Naive thymus-derived CD8-positive, alpha-beta T cell (primary cell): Measurements from ENCODE around the gene CHRM1. TPM values are rescaled to one million over a fixed set of nuclear protein-coding genes. Genes with fewer than 3 reads are reported as not detected.
A peak's percentile ranks its signal among the peaks of the same experiment; 100 is the strongest.

Experiments used
- ATAC-seq, 2 donors: fragments of 150-1000 bp; cut with Tn5 transposase in 1 of 2; sonication (Bioruptor Pico), chemical (Tn5 transposase) in 1 of 2; 1 replicate in 1 of 2; 2 replicates in 1 of 2; pipeline ENCODE4 v1.10.0; 2021; ENCODE audit warnings: mild to moderate bottlenecking in 2 of 2, moderate library complexity in 2 of 2
- POLR2A ChIA-PET: fragments of 350-600 bp; sonication (Branson Sonifier 250); formaldehyde crosslinking; loops from one replicate; lab custom pipeline; 2021; ENCODE audit warnings: antibody characterized with exemption; lab: Charles Lee
- DNase-seq, 10 donors: peaks; one replicate each; pipeline versions ENCODE4 v3.0.0 to v3.0.0-alpha.2; 2020 to 2022
- H3K27ac Mint-ChIP-seq, 10 donors: one replicate each; pipeline ENCODE4 v1.8.0; 2020 to 2022; ENCODE audit warnings: mild to moderate bottlenecking in 10 of 10, mixed read lengths in 10 of 10, moderate library complexity in 4 of 10, inconsistent platforms in 1 of 10
- H3K27me3 Mint-ChIP-seq, 5 donors: one replicate each; pipeline ENCODE4 v1.8.0; 2021 to 2022; ENCODE audit warnings: mixed read lengths in 5 of 5
- H3K36me3 Mint-ChIP-seq, 3 donors: one replicate each; pipeline ENCODE4 v1.8.0; 2020 to 2022; ENCODE audit warnings: mixed read lengths in 3 of 3, mild to moderate bottlenecking in 2 of 3, inconsistent platforms in 1 of 3
- H3K4me1 Mint-ChIP-seq, 4 donors: one replicate each; pipeline ENCODE4 v1.8.0; 2021 to 2022; ENCODE audit warnings: mixed read lengths in 4 of 4
- H3K4me3 Mint-ChIP-seq, 10 donors: one replicate each; pipeline ENCODE4 v1.8.0; 2020 to 2022; ENCODE audit warnings: mild to moderate bottlenecking in 10 of 10, mixed read lengths in 10 of 10, moderate library complexity in 6 of 10, inconsistent platforms in 1 of 10
- H3K9me3 Mint-ChIP-seq, 9 donors: one replicate each; pipeline ENCODE4 v1.8.0; 2020 to 2022; ENCODE audit warnings: mixed read lengths in 9 of 9, mild to moderate bottlenecking in 3 of 9, inconsistent platforms in 1 of 9, moderate library complexity in 1 of 9
- polyA plus RNA-seq, 3 donors: library from polyadenylated mRNA; unstranded; fragments of 300-500 nt; fragmentation: Illumina TruSeq; gene quantifications; one replicate each; pipeline ENCODE4 v1.2.3, GENCODE V29; 2021
- total RNA-seq, 8 experiments: library from RNA in 2 of 8; stranded (reverse) in 2 of 8; gene quantifications; one replicate each; pipeline ENCODE4 v1.2.3 and lab custom pipeline; 2021 to 2026

Gene CHRM1
- total and polyA plus RNA-seq, 5 experiments from 2014 or later, result not detected

DNA sequence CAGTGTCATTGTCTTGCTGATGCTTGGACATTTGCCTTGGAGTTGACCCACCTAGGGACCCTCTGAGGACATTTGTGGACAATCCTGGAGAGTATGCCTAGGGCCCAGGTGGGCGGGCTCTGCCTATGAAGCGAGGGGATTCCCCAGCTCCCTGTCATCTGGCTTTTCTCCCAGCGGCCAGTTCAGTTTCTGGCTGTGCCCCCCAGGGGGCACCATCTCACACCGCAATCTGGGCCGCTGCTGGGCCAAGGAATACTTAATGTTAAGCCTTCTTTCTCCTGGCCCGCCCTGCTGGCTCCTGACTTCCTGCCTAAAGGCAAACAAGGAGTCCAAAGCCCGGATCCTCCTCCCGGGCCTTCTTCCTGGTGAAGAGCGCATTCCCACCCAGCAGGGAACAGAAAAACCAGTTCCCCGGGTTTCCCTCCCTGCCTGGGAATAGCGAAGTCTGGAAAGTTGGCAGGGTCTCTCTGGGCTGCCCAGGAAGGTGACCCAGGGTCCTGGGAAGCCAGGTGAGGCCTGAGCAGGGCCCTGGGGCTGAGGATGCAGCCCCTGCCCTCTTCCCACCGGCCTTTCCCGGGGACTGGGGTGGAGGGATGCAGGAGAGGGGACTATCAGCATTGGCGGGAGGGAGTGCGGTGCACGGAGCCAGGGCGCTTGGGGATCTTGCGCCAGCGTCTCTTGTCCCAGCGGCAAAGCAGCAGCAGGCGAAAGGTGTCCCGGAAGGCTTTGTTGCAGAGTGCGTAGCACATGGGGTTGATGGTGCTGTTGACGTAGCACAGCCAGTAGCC is 11.9 kb downstream of the CHRM1 start:
- Mint-ChIP-seq H3K9me3 (no peaks in the 10 kb centered on the region), H3K27ac (no peak overlapping the region), H3K27me3 (peaks cover 2 to 24% (median 10%) of the 10 kb centered on the region in 5 donors), H3K36me3 (no peaks in the 10 kb centered on the region), H3K4me3 (no peak overlapping the region), H3K4me1 (peaks cover 3 to 8% (median 4%) of the 10 kb centered on the region in 4 donors)
- POLR2A ChIA-PET, result no interaction called here
- ATAC-seq (no peak), DNase-seq (no peak)

DNA sequence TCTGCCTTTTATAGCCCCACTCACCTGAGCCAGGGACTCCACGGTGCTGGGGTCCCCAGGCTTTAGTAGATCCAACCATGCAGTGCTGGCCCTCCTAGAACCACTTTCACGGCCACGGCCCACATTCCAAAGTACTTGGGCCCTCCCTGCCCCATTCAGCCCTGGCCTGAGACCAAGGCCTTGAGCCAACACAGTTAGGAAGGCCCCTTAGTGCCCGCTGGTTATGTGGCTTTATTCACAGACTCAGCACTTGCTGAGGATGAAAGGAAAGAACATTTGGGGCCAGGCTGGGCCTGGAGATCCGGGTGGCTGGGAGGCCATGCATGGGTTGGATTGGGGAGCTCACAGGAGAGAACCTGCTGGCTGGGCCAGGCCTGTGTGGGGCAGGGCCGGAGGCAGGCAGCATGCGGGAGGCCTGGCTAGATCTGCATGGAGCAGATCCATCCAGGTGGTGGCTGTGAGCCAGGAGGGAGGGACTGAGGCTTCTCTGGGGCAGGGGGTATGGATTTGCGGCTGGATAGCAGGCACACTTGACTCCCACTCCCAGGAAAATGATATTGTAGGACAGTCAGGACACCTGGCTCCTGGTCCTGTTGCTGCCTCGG is 12.6 kb downstream of the CHRM1 start:
- Mint-ChIP-seq H3K27ac (no peak overlapping the region), H3K4me1 (peaks cover 3 to 8% (median 4%) of the 10 kb centered on the region in 4 donors), H3K4me3 (no peak overlapping the region), H3K36me3 (no peaks in the 10 kb centered on the region), H3K9me3 (peaks cover 0 to 2% (median 0%) of the 10 kb centered on the region in 9 donors), H3K27me3 (peaks cover 2 to 24% (median 14%) of the 10 kb centered on the region in 5 donors)
- ATAC-seq (no peak), DNase-seq (no peak)
- POLR2A ChIA-PET, result no interaction called here

DNA sequence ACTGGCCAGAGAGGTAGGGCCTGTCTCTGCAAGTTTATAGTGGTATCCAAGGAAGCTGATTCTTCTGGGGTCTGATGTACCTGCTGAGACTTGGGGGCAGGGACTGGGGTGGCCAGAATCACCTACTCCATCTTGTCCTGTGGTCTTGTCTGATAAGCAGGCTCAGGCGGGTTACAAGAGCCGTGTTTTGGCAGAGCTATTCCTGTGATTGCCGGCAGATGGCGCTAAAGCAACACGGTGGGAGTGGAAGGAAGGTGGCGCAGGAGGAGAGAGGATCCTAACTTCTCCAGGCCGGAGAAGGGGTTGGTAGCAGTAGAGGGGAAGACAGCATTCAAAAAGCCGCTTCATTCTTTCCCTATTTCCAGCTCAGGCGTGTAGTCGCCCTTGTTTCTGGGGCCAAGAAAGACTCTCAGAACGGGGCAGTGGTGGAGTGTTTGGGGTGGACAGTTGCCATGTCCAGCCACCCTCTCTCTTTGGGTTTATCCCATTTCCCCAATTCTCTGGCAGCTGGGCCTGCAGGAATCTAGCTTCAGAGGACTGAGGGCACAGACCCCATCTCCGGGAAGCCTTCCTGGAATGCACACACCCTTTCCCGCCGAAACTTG is 15.1 kb downstream of the CHRM1 start:
- Mint-ChIP-seq H3K27me3 (peaks cover 2 to 24% (median 14%) of the 10 kb centered on the region in 5 donors), H3K27ac (no peak overlapping the region), H3K4me3 (no peak overlapping the region), H3K9me3 (peaks cover 0 to 2% (median 0%) of the 10 kb centered on the region in 9 donors), H3K36me3 (no peaks in the 10 kb centered on the region), H3K4me1 (peaks cover 3 to 6% (median 4%) of the 10 kb centered on the region in 4 donors)
- POLR2A ChIA-PET, result interaction anchor here (1.1 to 1.4 kb wide), 2 partner anchors 118 to 120 kb away, joined by 4 to 7 read pairs; no protein-coding TSS in a partner anchor
- ATAC-seq, result peak; percentile 64 to 95
- peak; percentile 57 to 86 (median 74) for DNase-seq

DNA sequence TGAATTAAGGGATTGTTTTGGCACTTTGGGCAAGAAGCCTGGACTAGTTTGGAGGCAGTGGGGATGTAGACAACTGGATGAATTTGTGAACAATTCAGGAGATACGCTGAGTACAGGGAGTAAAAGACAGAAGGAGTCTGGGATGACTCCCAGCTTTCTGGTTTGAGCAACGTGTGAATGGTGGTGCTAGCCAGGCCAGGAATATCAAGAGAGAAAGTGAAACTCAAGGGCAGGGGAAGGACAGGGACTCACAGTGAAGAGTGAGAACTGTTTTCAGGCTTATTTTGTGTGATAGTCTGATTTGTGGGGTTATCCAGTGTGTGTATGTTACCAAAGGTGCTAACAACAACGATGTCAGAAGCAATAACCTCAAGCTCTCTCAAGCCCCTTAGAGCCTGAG is 15.9 kb downstream of the CHRM1 start:
- H3K27ac Mint-ChIP-seq, result peak overlapping the region in 3 of 10 donors; percentile 7 to 65 (median 56)
- ATAC-seq, result no peak
- H3K4me3 Mint-ChIP-seq, result no peak overlapping the region
- H3K27me3 Mint-ChIP-seq, result peaks cover 4 to 21% (median 14%) of the 10 kb centered on the region in 5 donors
- no peak for DNase-seq
- no peaks in the 10 kb centered on the region for H3K36me3 Mint-ChIP-seq
- H3K4me1 Mint-ChIP-seq, result peaks cover 3 to 6% (median 3%) of the 10 kb centered on the region in 4 donors
- H3K9me3 Mint-ChIP-seq, result peaks cover 0 to 2% (median 0%) of the 10 kb centered on the region in 9 donors
- POLR2A ChIA-PET, result interaction anchor here (1.1 kb wide), 1 partner anchor 121 kb away, joined by 7 read pairs; no protein-coding TSS in a partner anchor

DNA sequence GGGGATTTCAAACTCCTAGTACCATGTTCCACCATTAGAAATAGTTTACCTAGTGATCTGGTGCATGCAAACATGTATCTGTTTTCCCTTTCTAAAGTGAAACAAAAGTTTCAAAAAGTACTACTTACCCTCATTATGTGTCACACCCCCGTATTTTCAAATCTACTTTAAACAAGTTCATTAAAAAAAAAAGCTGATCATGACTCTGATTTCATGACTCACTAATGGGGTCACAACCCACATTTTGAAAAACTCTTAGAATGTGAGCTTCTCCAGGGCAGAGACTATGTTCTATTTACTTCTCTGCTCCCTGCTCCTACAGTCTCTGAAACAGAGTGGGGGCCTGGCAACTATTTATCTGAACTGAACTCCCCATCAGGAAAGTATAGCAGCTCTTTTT is 18.2 kb downstream of the CHRM1 start:
- ATAC-seq (no peak), DNase-seq (no peak)
- no peaks in the 10 kb centered on the region for H3K36me3 Mint-ChIP-seq
- H3K4me3 Mint-ChIP-seq, result no peak overlapping the region
- H3K4me1 Mint-ChIP-seq, result peaks cover 3 to 6% (median 3%) of the 10 kb centered on the region in 4 donors
- peaks cover 6 to 17% (median 12%) of the 10 kb centered on the region in 5 donors for H3K27me3 Mint-ChIP-seq
- POLR2A ChIA-PET, result no interaction called here
- no peak overlapping the region for H3K27ac Mint-ChIP-seq
- H3K9me3 Mint-ChIP-seq, result peaks cover 0 to 2% (median 0%) of the 10 kb centered on the region in 9 donors

DNA sequence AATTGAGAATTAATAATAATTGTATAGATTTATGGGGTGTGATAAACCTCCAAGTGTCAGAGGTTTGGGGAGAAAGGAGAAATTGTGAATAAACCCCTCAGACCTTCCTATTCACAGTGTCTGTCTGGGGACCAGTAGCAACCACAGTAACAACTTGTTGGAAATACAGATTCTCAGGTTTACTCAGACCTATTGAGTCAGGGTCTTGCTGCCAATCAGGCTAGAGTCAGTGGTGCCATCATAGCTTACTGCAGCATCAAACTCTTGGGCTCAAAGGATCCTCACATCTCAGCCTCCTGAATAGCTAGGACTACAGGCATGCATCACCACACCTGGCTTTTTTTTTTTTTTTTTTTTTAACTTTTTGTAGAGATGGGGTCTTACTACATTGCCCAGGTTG is 23.1 kb downstream of the CHRM1 start:
- POLR2A ChIA-PET, result no interaction called here
- Mint-ChIP-seq H3K36me3 (no peaks in the 10 kb centered on the region), H3K9me3 (no peaks in the 10 kb centered on the region)

DNA sequence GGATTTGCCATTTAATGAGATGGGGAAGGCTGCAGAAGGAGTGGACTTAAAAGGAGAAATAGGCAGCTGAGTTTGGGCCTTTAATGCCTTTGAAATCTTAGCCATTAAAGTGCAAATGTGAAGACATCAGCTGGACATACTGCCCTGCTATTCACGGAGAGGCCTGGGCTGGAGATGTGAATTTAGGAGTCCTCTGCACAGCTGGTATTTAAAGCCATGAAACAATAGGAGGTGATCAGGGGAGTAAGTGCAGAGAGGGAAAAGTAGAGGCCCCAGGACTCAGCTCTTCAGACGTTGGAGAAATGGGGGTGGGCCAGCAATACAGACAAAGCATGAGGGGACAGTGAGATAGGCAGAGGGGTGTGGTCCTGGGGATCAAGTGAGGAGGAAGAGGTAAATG is 23.9 kb downstream of the CHRM1 start:
- no peak for ATAC-seq
- peaks cover 0 to 2% (median under 1%) of the 10 kb centered on the region in 4 donors for H3K4me1 Mint-ChIP-seq
- no peaks in the 10 kb centered on the region for H3K36me3 Mint-ChIP-seq
- H3K9me3 Mint-ChIP-seq, result no peaks in the 10 kb centered on the region
- H3K4me3 Mint-ChIP-seq, result no peak overlapping the region
- DNase-seq, result no peak
- peaks cover 7 to 17% (median 12%) of the 10 kb centered on the region in 5 donors for H3K27me3 Mint-ChIP-seq
- no peak overlapping the region for H3K27ac Mint-ChIP-seq
- POLR2A ChIA-PET, result interaction anchor here (0.6 kb wide), 1 partner anchor 126 kb away, joined by 3 read pairs; no protein-coding TSS in a partner anchor

More for the DNA sequence above, 23.1 kb downstream of the CHRM1 start:
- DNase-seq (no peak), ATAC-seq (no peak)
- Mint-ChIP-seq H3K27me3 (peaks cover 7 to 17% (median 12%) of the 10 kb centered on the region in 5 donors), H3K4me1 (peaks cover 0 to 2% (median under 1%) of the 10 kb centered on the region in 4 donors), H3K27ac (peak overlapping the region in 1 of 10 donors; percentile 34), H3K4me3 (no peak overlapping the region)

DNA sequence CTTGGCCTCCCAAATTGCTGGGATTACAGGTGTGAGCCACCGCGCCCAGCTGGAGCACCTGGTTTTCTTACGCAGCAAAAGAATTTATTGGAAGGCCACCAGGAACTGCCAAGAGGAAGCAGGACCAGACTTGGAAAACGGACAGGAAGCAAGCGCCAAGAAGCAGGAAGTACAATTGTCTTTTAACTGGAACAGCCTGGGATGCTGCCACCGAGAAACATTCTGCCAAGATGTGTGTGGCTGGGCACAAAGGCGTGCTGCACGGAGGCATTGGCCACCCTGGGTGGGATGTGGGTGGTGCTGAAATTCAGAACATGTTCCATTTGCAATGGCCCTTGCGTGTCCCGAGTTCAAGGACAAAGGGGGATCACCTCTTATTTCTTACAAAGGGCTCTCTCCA is 25.1 kb downstream of the CHRM1 start:
- H3K4me1 Mint-ChIP-seq, result peaks cover 0 to 2% (median under 1%) of the 10 kb centered on the region in 4 donors
- POLR2A ChIA-PET, result no interaction called here
- H3K9me3 Mint-ChIP-seq, result no peaks in the 10 kb centered on the region
- H3K27me3 Mint-ChIP-seq, result peaks cover 7 to 17% (median 12%) of the 10 kb centered on the region in 5 donors
- no peak for DNase-seq
- ATAC-seq, result no peak
- no peak overlapping the region for H3K27ac Mint-ChIP-seq
- H3K4me3 Mint-ChIP-seq, result no peak overlapping the region
- H3K36me3 Mint-ChIP-seq, result no peaks in the 10 kb centered on the region

DNA sequence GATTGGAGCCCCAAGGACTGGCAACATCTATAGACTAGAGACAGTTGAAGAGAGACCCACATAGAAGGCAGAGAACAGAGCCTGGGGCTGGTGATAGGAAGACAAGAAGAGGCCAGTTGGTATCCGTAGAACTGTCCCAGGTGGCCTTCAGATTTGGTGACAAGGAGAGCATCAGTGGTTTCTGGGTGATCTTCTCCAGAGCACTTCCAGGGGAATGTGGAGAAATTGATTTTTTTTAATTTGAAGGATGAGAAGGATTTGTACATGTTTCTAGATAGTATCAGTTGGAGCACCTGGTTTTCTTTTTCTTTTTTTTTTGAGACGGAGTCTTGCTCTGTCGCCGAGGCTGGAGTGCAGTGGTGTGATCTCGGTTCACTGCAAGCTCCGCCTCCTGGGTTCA is 25.7 kb downstream of the CHRM1 start:
- Mint-ChIP-seq H3K4me3 (no peak overlapping the region), H3K27me3 (peaks cover 7 to 17% (median 12%) of the 10 kb centered on the region in 5 donors), H3K4me1 (peaks cover 0 to 2% (median under 1%) of the 10 kb centered on the region in 4 donors), H3K9me3 (no peaks in the 10 kb centered on the region), H3K27ac (no peak overlapping the region), H3K36me3 (no peaks in the 10 kb centered on the region)
- POLR2A ChIA-PET, result no interaction called here
- DNase-seq (no peak), ATAC-seq (no peak)

DNA sequence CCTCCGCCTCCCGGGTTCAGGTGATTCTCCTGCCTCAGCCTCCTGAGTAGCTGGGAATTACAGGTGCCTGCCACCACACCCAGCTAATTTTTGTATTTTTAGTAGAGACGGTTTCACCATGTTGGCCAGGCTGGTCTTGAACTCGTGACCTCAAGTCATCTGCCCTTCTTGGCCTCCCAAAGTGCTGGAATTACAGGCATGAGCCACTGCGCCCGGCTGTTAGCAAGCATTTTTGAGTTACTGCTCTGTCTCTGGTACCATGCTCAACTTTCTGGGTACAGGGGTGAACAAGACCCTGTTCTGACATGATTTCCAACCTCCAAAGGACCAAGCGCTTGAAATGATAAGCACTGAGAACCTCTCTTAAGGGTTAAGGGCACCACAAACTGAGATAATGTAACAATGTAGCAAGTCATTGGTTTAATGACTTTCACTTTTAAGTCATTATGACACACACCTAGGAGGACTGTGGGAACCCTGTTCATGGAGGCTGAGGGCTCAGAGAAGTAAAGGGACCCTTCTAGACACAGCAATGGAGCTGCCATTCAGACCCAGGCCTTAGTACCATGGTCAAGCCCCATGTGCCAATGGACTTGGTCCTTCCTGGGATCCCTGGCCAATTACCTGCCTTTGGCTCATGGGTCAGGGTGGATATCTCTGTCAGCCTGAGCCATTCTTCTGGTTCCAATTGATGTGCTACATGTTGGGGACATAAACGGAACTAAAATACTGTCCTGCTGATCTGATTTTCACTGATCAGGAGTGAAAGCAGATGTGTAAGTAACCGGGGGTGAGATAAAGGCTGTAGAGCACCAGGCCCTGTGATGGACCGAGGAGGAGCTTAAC is 28.9 kb downstream of the CHRM1 start:
- no peak for ATAC-seq
- POLR2A ChIA-PET, result no interaction called here
- H3K4me1 Mint-ChIP-seq, result peaks cover 0 to 11% (median 5%) of the 10 kb centered on the region in 4 donors

DNA sequence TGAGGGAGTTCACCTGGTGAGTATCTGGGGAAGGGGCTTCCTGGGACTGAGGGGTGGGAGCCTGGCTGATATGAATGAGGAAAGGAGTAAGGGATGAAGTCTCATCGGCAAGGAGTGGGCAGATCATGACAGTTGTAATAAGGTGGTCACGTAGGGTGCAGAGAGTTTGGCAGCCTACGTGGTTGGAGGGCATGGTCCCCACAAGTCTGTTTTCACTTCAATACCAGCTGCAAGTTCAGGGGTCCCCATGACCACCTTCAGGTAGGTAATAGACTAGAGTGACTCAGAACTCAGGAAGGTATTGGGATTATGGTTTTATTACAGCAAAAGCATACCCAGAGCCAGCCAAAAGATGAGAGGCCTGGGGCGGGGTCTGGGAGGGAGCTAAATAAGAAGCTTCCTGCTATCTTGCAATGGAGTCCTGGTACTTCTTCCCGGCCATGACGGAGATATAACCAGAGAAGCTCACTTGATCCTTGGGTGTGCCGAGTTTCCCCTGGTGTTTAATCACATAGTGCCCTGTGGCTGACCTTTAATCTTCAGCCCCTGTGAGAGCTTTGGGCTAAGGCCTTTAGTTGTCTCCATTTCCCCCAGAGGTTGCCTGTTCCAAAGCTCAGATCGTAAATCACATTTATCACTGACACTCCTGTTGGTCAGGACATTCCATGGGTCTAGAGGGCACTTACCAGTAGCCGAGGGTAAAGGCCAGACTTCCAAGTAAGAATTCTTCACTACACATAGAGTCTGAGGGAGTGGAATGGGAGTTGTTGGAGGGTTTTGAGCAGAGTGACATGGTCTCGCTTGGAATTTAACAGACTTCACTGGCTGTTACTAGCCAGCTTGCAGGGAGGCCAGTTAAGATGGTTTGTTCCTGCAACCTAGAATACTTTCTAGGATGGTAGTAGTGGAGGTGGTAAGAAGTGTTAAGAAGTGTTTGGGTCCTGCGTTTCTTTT is 31.4 kb downstream of the CHRM1 start:
- Mint-ChIP-seq H3K4me3 (peak overlapping the region in 1 of 10 donors; percentile 17), H3K9me3 (no peaks in the 10 kb centered on the region), H3K4me1 (peaks cover 8 to 16% (median 13%) of the 10 kb centered on the region in 4 donors), H3K36me3 (peaks cover 4 to 52% (median 28%) of the 10 kb centered on the region in 3 donors), H3K27ac (peak overlapping the region in 8 of 10 donors; percentile 8 to 87 (median 59)), H3K27me3 (peaks cover 0 to 2% (median 0%) of the 10 kb centered on the region in 5 donors)
- no peak for DNase-seq
- peak; percentile 28 to 32 for ATAC-seq
- POLR2A ChIA-PET, result no interaction called here

More for the DNA sequence above, 28.9 kb downstream of the CHRM1 start:
- H3K36me3 Mint-ChIP-seq, result peaks cover 4 to 27% (median 15%) of the 10 kb centered on the region in 3 donors
- H3K27ac Mint-ChIP-seq, result peak overlapping the region in 1 of 10 donors; percentile 32
- no peak for DNase-seq
- H3K4me3 Mint-ChIP-seq, result no peak overlapping the region
- no peaks in the 10 kb centered on the region for H3K9me3 Mint-ChIP-seq
- H3K27me3 Mint-ChIP-seq, result peaks cover 2 to 7% (median 4%) of the 10 kb centered on the region in 5 donors
